Right lung (tissue), 5 donors: Measurements from ENCODE around the gene GPHN. TPM values are rescaled to one million over a fixed set of nuclear protein-coding genes. Genes with fewer than 3 reads are reported as not detected.
A peak's percentile ranks its signal among the peaks of the same experiment; 100 is the strongest.
"Not testable (repeated sequence)": the region's sequence is repeated elsewhere in the genome, so short reads cannot be mapped to it uniquely, and the experiment has no call there.

Experiments
- DNase-seq, 2 donors: peaks; one replicate each; pipeline ENCODE4 v3.0.0-alpha.2; 2013
- polyA plus RNA-seq, 5 donors: library from polyadenylated mRNA; unstranded; fragments of 120-200 nt; gene quantifications; one replicate each; pipeline versions ENCODE4 v1.2.1 to v1.2.3, GENCODE V29; 2013; ENCODE audit warnings: inconsistent platforms in 1 of 5, low replicate concordance in 1 of 5; ENCODE audit not compliant: insufficient read length in 5 of 5, insufficient read depth in 1 of 5

Gene GPHN
- polyA plus RNA-seq, 5 donors = 19.5 to 27.6 (median 26.5) TPM

DNA sequence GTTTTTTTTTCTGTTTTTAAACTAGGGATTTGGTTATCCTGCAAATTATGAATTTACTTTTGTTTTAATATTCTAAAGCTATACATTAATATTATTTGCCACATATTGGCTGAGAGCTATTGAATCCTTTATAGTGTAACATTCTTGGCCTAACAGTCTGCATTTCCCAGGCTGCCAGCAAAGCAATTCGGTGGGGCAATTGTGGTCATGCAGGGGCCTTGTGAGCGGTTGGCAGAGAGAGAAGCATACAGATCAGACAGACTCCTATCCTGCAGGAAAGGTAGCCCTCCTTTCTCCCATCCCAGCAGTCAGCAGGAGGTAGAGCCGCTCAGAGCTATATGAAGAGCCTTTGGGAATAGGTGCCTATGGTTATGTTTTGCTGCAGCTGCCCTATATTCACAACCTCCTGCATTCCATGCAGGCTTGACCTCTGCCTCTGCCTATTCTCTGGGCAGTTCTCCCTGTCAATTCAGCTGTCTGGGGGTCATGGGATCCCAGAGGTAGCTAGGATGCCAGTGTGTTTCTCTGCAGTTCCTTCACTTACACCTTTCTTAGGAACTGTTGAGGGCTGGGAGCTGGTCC lies 144.7 kb downstream of the GPHN start:
- DNase-seq = no peak

DNA sequence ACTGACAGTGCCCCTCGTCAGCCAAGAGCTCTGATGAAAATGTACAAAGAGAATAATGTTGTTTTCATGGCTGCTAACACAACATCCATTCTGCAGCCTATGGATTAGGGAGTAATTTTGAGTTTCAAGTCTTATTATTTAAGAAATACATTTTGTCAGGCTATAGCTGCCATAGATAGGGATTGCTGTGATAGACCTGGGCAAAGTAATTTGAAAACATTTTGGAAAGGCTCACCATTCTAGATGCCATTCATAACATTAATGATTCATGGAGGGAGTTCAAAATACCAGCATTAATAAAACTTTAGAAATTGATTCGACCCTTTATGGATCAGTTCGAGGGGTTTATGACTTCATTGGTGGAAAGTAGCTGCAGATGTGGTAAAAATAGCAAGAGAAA lies 149.8 kb downstream of the GPHN start:
- no peak for DNase-seq

DNA sequence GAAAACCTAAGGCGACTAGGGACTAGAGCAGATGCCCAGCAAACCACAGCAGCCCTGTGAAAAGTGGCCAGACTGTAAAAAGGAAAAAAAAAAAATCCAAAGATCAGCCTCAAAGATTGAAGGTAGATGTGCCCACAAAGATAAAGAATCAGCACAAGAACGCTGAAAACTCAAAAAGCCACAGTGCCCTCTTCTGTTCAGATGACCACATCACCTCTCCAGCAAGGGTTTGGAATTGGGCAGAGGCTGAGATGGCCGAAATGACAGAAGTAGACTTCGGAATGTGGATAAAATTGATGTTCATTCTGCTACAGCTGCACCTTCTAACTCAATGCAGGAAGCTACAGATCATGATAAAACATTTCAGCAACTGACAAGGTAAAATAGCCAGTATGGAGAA lies 154.4 kb downstream of the GPHN start:
- DNase-seq = no peak

DNA sequence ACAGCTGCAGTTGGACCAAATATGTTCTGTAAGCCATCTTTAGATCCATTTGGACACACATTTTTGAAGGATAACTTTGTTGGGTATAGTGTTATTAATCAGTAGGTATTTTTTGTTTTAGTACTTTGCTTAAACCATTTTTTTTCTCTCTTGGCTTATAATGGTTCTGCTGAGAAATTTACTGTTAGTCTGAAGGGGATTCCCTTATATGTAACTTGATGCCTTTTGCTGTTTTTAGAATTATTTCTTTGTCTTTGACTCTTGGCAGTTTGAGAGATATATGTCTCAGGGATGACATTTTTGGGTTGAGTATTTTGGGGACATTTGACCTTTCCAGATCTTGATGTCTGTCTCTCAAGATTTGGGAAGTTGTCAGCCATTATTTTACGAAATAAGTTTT lies 169.8 kb downstream of the GPHN start:
- no peak for DNase-seq

DNA sequence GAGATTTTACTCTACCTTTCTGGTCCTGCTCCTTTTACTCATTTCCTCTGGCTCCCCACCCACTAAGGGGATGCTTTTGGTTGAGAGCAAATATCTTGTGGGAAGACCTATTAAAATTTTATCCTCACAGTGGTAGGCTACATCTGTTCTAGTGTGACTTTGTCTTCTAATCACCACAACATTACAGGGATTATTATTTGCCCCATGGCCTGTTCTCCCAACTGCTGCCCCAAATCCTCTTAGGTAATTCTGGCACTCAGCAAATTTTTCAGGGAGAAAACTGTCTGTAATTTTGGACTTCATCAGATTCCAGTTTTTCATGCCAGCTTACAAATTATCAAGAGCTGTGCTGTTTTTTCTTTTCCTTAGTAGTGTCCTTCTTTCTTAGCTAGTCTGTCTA lies 172.3 kb downstream of the GPHN start:
- DNase-seq = no peak

DNA sequence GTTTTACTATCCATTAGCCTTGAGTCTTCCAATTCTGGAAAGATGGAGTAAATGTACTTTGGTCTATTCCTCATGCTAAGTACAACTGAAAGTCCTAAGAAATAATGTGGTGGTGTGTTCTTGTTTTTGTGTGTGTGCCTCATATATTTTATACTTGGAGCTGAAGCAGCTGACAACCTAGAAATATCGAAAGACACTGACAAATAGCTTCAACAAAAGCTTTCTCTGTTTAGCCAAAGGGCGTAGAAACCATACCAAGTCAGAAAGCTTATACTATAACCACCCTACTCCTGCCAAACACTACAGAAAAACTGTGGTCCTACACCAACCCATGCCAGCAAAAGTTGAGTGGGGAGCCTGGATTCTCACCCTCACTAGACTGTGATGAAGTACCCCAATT lies 188.4 kb downstream of the GPHN start:
- no peak for DNase-seq

DNA sequence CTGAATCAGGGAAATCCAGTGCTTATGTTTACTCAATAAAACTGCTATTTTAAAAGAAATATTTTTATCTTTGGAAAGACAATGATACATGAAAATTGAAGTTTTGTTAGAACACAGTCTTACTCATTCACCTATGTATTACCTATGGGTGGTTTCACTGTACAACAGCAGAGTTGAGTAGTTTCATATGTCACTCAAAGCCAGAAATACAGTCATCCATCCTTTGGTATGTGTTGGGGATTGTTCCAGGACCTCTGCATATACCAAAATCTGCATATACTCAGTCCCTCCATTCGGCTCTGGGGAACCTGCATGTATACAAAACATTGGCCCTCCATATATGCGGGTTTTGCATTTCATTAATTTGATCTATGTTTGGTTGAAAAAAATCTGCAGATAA lies 190.6 kb downstream of the GPHN start:
- DNase-seq = no peak

DNA sequence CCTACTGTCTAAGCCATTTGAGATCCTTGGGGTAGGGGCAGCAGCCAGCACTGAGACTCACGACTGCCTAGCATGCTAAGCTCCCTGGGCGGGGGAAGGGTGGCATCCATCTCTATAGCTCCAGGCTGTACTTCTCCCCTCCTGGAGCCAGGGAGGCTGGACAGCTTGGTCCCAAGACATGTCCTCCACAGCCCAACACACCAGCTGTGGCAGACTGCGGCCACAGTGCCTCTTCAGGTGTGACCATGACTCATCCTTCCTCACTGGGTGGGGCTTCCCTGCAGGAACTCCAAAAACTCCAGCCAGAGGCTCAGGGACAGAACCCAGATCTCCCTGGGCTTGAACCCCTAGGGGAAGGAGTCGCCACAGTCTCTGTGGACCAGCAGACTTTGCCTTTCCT lies 193.9 kb downstream of the GPHN start:
- DNase-seq = no peak

DNA sequence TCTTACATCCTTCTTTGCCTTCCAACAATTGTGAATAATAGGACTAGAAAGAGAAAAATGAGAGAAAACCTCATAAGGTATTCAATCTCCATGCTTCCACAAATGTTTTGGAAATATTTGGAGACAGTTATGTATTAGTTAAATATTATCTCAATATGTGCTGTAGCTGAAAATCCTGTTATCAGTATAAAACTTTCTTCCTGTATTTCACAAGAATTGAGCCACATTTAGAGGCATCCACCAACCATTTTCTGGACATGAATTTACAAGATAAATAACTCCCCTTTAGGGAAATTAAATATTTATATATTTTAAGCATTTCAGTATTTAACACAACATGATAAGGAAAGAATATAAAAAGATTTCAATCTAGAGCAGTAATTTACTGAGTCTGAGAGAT lies 200.3 kb downstream of the GPHN start:
- DNase-seq = no peak

DNA sequence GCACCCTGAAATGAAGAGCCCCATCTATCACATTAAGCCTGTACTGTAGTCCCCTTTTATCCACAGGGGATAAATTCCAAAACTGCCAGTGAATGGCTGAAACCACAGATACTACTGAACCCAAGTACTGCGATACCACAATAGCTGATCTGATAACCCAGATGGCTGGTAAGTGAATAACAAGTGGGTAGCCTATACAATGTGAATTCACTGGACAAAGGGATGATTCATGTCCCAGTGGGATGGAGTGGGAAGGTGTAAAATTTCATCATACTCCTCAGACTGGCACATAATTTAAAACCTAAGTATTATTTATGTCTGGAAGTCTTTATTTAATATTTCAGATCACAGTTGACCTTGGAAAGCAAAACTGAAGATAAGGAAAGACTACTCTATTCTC lies 201.3 kb downstream of the GPHN start:
- no peak for DNase-seq

DNA sequence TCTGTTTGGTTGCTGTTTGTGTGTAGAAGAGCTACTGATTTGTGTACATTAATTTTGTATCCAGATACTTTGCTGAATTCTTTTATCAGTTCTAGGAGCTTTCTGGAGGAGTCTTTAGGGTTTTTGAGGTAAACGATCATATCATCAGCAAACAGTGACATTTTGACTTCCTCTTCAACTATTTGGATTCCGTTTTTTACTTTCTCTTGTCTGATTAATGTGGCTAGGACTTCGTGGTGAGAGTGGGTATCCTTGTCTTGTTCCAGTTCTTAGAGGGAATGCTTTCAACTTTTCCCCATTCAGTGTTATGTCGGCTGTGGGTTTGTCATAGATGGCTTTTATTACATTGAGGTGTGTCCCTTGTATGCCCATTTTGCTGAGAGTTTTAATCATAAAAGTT lies 206.3 kb downstream of the GPHN start:
- DNase-seq = not testable (repeated sequence)

DNA sequence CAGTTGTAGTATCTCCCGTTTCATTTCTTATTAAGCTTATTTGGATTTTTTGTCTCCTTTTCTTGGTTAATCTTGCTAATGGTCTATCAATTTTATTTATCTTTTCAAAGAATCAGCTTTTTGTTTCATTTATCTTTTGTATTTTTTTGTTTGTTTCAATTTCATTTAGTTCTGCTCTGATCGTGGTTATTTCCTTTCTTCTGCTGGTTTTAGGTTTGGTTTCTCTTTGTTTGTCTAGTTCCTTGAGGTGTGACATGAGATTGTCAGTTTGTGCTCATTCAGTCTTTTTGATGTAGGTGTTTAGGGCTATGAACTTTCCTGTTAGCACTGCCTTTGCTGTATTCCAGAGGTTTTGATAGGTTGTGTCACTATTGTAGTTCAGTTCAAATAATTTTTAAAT lies 207.4 kb downstream of the GPHN start:
- not testable (repeated sequence) for DNase-seq

DNA sequence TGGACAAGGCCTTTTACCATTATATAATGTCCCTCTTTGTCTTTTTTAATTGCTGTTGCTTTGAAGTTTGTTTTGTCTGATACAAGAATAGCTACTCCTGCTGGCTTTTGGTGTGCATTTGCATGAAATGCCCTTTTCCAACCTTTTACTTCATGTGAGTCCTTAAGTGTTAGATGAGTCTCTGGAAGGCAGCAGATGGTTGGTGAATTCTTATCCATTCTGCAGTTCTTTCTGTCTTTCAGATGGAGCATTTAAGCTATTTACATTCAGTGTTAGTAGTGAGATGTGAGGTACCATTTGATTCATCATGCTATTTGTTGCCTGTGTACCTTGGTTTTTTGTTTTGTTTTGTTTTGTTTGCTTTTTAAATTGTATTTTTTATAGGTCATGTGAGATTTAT lies 208.3 kb downstream of the GPHN start:
- no peak for DNase-seq

DNA sequence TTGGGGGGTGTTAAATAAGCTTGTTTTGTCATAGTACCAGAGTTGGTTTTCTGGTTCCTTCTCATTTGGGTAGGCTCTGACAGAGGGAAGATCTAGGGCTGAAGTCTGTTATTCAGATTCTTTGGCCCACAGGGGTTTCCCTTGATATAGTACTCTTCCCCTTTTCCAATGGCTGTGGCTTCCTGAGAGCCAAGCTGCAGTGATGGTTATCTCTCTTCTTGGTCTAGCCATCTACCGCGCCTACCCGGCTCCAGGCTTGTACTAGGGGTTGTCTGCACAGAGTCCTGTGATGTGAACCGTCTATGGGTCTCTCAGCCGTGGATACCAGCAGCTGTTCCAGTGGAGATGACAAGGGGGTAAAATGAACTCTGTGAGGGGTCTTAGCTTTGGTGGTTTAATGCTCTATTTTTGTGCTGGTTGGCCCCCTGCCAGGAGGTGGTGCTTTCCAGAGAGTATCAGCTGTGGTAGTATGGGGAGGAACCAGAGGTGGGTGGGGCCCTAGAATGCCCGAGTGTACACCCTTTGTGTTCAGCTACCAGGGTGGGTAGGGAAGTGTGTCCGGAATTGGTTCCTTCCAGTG lies 209.7 kb downstream of the GPHN start:
- no peak for DNase-seq

DNA sequence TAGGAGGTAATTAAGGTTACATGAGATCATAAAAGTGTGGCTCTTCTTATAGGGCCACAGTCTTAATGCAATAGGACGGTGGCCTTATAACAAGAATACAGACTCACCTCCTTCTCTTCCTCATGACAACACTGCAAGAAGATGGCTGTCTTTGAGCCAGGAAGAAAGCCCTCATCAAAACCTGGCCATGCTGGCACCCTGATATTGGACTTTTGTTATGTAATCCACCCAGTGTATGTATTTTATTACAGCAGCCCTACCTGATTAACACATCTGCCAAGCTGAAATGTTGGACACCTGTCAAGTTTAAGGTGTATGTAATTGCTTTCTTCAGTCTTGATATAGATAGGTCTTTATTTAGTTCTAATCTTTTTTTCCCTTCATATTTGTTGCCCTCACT lies 217.0 kb downstream of the GPHN start:
- no peak for DNase-seq

DNA sequence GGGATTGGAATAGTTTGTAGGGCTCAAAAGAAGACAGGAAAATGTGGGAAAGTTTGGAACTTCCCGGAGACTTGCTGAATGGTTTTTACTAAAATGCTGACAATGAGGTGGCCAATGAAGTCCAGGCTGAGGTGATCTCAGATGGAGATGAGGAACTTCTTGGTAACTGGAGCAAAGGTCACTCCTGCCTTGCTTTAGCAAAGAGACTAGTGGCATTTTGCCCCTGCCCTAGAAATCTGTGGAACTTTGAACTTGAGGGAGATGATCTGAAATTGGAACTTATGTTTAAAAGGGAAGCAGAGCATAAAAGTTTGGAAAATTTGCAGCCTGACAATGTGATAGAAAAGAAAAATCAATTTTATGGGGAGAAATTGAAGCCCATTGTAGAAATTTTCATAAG lies 223.4 kb downstream of the GPHN start:
- not testable (repeated sequence) for DNase-seq

DNA sequence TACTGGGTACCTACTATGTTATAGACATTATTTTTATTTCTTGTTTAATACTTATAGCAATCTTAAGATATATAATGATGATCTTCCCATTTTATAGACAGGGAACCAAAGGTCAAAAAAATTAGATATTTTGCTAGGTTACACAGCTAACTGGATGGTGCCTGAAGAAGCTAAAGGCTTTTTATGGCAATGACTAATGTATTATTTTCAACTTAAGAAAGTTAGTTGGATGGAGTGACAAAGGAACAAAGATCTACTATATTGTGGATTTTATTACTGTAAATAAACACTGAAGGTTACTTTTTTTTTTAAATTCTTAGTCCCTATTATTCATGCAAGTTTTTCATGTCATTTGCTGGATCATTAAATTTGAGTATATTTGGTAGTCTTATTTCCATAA lies 227.9 kb downstream of the GPHN start:
- no peak for DNase-seq

DNA sequence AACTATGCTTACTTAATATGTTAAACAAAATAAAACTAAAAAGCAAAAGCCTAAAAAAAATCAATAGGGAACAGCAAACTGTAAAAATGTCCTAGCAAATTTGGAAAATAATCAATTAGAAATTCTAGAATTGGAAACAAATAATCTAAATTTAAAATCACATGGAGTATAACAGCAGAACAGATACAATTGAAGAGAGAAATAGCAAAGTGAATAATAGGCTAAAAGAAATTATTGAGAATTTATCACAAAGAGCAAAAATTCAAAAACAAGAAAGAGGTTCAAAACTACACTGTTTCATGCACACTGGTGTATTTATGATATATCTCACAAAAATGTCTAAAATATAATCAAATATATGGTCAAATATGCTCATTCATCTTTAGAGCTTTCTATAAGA lies 231.9 kb downstream of the GPHN start:
- DNase-seq = no peak

DNA sequence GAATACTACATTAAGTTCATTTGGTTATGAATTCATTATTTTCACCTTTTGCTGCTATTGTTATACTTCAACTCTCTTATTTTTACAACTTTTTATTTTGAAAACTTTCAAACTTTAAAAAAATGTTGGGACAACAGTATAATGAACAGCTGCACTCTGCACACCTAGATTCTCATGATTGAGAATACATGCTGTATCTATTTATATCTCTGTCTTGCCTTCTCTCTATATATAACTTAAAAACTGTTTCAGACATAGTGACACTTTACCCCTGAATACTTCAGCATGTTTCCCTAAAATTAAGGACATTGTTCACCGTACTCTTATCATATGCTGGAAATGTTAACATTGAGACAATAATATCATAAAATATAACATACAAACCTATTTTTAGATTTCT lies 237.1 kb downstream of the GPHN start:
- DNase-seq = no peak

DNA sequence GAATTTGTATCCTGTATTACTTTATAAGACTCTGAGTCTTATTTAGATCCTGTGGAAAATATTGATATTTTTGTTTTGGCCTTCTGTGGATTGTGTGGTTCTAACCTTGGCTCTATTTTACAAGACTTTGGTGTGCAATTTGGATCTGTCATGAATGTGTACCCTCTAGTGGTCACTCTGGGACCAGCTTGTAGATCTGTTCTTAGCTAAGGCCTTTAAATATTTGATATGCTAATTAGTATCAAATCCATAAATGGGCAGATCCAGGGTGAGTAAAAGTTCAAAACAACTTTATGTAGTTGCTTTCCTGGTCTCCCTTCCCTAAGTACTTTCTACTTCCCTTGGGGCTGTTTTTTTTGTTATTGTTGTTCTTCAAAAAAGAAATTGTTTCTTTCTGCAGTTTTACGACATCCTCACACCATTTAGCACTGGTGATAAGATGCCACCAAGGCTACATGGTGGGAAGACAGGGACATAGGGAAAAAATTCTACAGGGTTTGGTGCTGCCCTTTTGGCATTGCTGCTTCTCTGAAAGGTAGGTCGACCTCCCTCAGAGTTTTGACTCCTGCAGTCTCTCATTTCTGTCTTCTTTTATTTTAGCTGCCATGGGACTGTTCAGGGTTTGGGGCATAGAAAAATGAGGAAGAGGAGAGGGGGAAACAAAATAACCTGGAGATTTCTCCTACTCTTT lies 238.5 kb downstream of the GPHN start:
- peak; percentile 7 for DNase-seq

DNA sequence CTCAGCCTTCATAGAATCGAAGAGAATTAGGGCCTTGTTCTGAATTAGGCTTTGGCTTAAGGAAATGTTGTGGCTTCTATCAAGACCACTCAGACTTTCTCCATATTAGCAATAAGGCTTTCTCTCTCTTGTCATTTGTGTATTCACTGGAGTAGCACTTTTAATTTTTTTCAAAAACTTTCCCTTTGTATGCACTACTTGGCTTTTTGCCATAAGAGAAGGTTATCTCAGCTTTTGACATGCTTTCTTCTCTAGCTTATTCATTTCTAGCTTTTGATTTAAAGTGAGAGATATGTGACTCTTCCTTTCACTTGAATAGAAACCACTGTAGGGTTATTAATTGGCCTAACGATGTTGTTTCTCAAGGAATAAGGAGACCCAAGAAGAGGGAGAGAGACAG lies 244.2 kb downstream of the GPHN start:
- DNase-seq = no peak

DNA sequence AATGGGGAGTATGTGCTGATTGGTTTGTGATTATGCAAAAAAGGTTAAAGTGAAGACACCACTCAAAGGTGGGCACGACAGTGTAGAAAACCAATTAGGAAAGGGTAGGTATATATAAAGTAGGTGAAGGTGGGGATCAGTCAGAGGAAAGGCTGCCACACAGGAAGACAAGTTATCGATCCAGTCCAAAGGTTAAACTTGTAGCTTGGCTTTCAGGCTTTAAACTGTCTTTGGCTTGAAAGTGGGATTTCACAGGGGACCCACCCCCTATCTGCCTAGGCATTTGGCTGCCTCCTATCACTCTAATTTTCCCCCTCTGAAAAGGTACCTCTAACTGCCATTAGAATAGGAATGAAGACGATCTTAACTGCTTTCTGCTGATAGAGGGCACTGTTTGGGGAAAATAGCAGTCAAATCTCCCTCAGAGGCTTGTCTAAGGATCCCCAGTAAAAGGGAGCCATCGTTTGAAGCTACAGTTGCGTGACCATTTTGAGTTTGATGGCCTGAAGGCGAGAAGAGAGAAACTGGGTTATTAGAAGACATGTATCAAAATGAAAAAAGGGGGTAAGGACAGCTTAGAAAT lies 250.2 kb downstream of the GPHN start:
- no peak for DNase-seq

DNA sequence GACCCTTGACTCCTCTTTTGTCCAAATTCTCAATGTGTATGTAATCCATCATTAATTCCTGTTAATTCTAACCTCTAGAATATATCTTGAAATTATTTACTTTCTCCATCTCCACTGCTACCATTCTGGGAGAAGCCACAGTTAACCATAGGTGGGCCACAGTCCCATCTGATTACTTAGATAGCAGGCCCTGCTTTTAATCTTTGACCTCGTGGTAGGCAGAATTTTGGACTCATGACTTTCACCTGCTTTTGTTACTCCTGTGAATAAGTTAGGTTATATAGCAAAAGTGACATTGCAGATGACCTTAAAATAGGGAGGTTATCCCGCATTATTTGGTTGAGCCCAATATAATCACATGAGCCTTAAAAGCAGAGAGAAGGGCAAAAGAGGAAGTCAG lies 264.2 kb downstream of the GPHN start:
- no peak for DNase-seq
